HepG2 (cell line): ENCODE measurements around the gene RPL36AL. TPM values are rescaled to one million over a fixed set of nuclear protein-coding genes. Genes with fewer than 3 reads are reported as not detected.
A peak's percentile ranks its signal among the peaks of the same experiment; 100 is the strongest.

Experiments
- ATF7-NPFF ChIP-seq: sonication (generic); formaldehyde crosslinking; IDR thresholded peaks from 2 replicates; pipeline ENCODE4 v1.8.1; 2023; ENCODE audit warnings: mild to moderate bottlenecking, low read depth, missing genetic modification reagents, moderate library complexity
- BORCS8-MEF2B ChIP-seq: sonication (generic); formaldehyde crosslinking; IDR thresholded peaks from 2 replicates; pipeline ENCODE4 v1.8.0; 2022; ENCODE audit warnings: mild to moderate bottlenecking, missing genetic modification reagents
- GTF3A ChIP-seq: sonication (generic); formaldehyde crosslinking; conservative IDR thresholded peaks from 2 replicates; pipeline ENCODE4 v1.4.0; 2020; ENCODE audit warnings: mild to moderate bottlenecking, missing genetic modification reagents
- KDM5A ChIP-seq: fragments of 200-600 bp; sonication (generic); IDR thresholded peaks from 2 replicates; pipeline ENCODE4 v1.7.0; 2018; ENCODE audit warnings: antibody characterized with exemption, mild to moderate bottlenecking, low read length, borderline replicate concordance
- KDM6A ChIP-seq: IDR thresholded peaks from 2 replicates; pipeline ENCODE4 v1.6.1; 2016; ENCODE audit warnings: low read depth
- KMT2B ChIP-seq: IDR thresholded peaks from 2 replicates; pipeline ENCODE4 v1.6.1; 2016; ENCODE audit warnings: missing genetic modification reagents, missing compliant biosample characterization
- NFE2 ChIP-seq: sonication (generic); formaldehyde crosslinking; IDR thresholded peaks from 2 replicates; pipeline ENCODE4 v1.4.0; 2020; ENCODE audit warnings: missing genetic modification reagents
- SRF ChIP-seq: IDR thresholded peaks from 2 replicates; pipeline ENCODE4 v1.6.1; 2011; ENCODE audit warnings: mild to moderate bottlenecking, low read depth, low read length, moderate library complexity
- THAP11 ChIP-seq: IDR thresholded peaks from 2 replicates; pipeline ENCODE4 v1.6.1; 2016; ENCODE audit warnings: missing biosample characterization, missing genetic modification reagents
- ZKSCAN8 ChIP-seq: IDR thresholded peaks from 2 replicates; pipeline ENCODE4 v1.6.1; 2016; ENCODE audit warnings: borderline replicate concordance, missing genetic modification reagents, missing compliant biosample characterization
- ZMYM4 ChIP-seq: sonication (generic); formaldehyde crosslinking; IDR thresholded peaks from 2 replicates; pipeline ENCODE4 v1.8.1; 2023; ENCODE audit warnings: mild to moderate bottlenecking, missing genetic modification reagents
- ZNF430 ChIP-seq: sonication (generic); formaldehyde crosslinking; IDR thresholded peaks from 2 replicates; pipeline ENCODE4 v1.9.0; 2021; ENCODE audit warnings: mild to moderate bottlenecking, missing genetic modification reagents
- ZNF564 ChIP-seq: sonication (generic); formaldehyde crosslinking; IDR thresholded peaks from 2 replicates; pipeline ENCODE4 v1.8.1; 2023; ENCODE audit warnings: mild to moderate bottlenecking, missing genetic modification reagents
- ZNF709 ChIP-seq: sonication (generic); formaldehyde crosslinking; IDR thresholded peaks from 2 replicates; pipeline ENCODE4 v1.5.0; 2020; ENCODE audit warnings: mild to moderate bottlenecking, missing genetic modification reagents
- ZNF839 ChIP-seq: sonication (generic); formaldehyde crosslinking; IDR thresholded peaks from 2 replicates; pipeline ENCODE4 v1.4.0; 2020; ENCODE audit warnings: missing genetic modification reagents, mild to moderate bottlenecking, borderline replicate concordance
- ZZZ3 ChIP-seq: sonication (generic); formaldehyde crosslinking; IDR thresholded peaks from 2 replicates; pipeline ENCODE4 v1.4.0; 2020; ENCODE audit warnings: missing genetic modification reagents, mild to moderate bottlenecking, borderline replicate concordance
- polyA plus RNA-seq, 8 experiments: library from polyadenylated mRNA; depleted of rRNA in 3 of 8; stranded (reverse) in 7 of 8; unstranded in 1 of 8; fragments of >200 nt; fragmentation: Illumina TruSeq in 4 of 8; extraction: Trizol in 4 of 8; gene quantifications; 2 replicates each; pipeline versions ENCODE4 v1.2.1 to v1.2.3, GENCODE V29; 2011 to 2016; ENCODE audit warnings: low read depth in 4 of 8, missing spikeins in 1 of 8, mixed read lengths in 1 of 8; ENCODE audit not compliant: insufficient read depth in 1 of 8
- total RNA-seq, 5 experiments: library from RNA; depleted of rRNA; stranded (reverse); fragments of >200 nt; fragmentation: Illumina TruSeq; extraction: Trizol; gene quantifications; 2 replicates each; pipeline ENCODE4 v1.2.3, GENCODE V29; 2016; ENCODE audit warnings: low read depth in 1 of 5
- TF ChIP-seq, protein P1 (sequence below): sonication (generic); formaldehyde crosslinking; IDR thresholded peaks from 2 replicates; pipeline ENCODE4 v1.4.0; 2020; ENCODE audit warnings: missing genetic modification reagents, borderline replicate concordance
- TF ChIP-seq, protein P2 (sequence below): sonication (generic); formaldehyde crosslinking; IDR thresholded peaks from 2 replicates; pipeline ENCODE4 v1.5.1; 2020; ENCODE audit warnings: missing genetic modification reagents, mild to moderate bottlenecking, borderline replicate concordance
- TF ChIP-seq, protein P3 (sequence below): IDR thresholded peaks from 2 replicates; pipeline ENCODE4 v1.6.1; 2012; ENCODE audit warnings: low read length, improper control_type of control experiment
- TF ChIP-seq, protein P4 (sequence below): sonication (generic); formaldehyde crosslinking; IDR thresholded peaks from 2 replicates; pipeline ENCODE4 v1.8.0; 2022; ENCODE audit warnings: mild to moderate bottlenecking, missing genetic modification reagents, moderate library complexity
- TF ChIP-seq, protein P5 (sequence below): sonication (generic); formaldehyde crosslinking; IDR thresholded peaks from 2 replicates; pipeline ENCODE4 v1.4.0; 2020; ENCODE audit warnings: mild to moderate bottlenecking, missing genetic modification reagents

The RPL36AL gene
- total and polyA plus RNA-seq, 2 of the 13 experiments (the other 11 are each of a cell fraction or from before 2014, with no cell fraction given), result 90.0 to 294 TPM

DNA sequence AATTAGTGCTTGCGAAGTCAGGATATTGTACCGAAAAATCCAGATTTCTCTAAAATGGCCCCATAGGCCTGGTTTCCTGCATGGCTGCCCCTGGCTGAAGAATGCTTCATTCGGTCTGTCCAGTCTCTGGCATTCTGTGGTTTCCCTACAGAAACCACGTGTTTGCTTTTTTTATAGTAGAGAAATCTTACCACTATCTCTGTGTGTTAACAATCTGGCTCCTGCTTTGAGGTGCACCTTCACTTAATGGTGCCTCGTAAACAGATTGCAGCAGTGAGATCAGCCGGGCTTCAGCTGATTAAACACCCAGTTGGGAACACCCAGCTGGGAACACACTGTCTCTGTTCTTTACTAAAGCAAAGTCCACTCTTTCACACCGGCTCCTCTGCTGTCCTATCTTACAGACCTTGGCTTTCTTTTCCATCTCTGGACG, 21.3 kb upstream of the RPL36AL start (continued):
- TF ChIP-seq, protein P1, sequence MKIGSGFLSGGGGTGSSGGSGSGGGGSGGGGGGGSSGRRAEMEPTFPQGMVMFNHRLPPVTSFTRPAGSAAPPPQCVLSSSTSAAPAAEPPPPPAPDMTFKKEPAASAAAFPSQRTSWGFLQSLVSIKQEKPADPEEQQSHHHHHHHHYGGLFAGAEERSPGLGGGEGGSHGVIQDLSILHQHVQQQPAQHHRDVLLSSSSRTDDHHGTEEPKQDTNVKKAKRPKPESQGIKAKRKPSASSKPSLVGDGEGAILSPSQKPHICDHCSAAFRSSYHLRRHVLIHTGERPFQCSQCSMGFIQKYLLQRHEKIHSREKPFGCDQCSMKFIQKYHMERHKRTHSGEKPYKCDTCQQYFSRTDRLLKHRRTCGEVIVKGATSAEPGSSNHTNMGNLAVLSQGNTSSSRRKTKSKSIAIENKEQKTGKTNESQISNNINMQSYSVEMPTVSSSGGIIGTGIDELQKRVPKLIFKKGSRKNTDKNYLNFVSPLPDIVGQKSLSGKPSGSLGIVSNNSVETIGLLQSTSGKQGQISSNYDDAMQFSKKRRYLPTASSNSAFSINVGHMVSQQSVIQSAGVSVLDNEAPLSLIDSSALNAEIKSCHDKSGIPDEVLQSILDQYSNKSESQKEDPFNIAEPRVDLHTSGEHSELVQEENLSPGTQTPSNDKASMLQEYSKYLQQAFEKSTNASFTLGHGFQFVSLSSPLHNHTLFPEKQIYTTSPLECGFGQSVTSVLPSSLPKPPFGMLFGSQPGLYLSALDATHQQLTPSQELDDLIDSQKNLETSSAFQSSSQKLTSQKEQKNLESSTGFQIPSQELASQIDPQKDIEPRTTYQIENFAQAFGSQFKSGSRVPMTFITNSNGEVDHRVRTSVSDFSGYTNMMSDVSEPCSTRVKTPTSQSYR (CRISPR knock-in tag), result no peak; the same call in 1 of the 2 replicates
- TF ChIP-seq THAP11 (peak; percentile 59; the same call in 1 of the 2 replicates), ZNF564 (no peak), GTF3A (CRISPR knock-in tag) (no peak), ZKSCAN8 (CRISPR knock-in tag) (peak; percentile 93), SRF (no peak), ATF7-NPFF (CRISPR knock-in tag) (no peak), KDM6A (peak; percentile 72; the same call in 1 of the 2 replicates), KMT2B (no peak), KDM5A (no peak), ZNF430 (CRISPR knock-in tag) (no peak), NFE2 (CRISPR knock-in tag) (no peak), ZMYM4 (peak; percentile 77), ZNF709 (no peak), ZZZ3 (CRISPR knock-in tag) (no peak), ZNF839 (no peak), BORCS8-MEF2B (CRISPR knock-in tag) (no peak)
- TF ChIP-seq, protein P2, sequence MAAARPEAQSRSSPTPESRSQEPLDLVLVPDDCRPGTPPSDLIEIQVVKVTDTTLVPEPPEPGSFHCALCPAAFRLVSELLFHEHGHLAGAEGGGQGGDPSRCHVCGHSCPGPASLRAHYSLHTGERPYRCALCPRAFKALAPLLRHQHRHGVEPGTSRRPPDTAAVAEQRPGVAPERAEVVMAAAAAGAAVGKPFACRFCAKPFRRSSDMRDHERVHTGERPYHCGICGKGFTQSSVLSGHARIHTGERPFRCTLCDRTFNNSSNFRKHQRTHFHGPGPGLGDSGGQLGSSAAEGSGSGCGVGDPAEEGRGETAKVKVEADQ (CRISPR knock-in tag), result no peak
- TF ChIP-seq, protein P3, sequence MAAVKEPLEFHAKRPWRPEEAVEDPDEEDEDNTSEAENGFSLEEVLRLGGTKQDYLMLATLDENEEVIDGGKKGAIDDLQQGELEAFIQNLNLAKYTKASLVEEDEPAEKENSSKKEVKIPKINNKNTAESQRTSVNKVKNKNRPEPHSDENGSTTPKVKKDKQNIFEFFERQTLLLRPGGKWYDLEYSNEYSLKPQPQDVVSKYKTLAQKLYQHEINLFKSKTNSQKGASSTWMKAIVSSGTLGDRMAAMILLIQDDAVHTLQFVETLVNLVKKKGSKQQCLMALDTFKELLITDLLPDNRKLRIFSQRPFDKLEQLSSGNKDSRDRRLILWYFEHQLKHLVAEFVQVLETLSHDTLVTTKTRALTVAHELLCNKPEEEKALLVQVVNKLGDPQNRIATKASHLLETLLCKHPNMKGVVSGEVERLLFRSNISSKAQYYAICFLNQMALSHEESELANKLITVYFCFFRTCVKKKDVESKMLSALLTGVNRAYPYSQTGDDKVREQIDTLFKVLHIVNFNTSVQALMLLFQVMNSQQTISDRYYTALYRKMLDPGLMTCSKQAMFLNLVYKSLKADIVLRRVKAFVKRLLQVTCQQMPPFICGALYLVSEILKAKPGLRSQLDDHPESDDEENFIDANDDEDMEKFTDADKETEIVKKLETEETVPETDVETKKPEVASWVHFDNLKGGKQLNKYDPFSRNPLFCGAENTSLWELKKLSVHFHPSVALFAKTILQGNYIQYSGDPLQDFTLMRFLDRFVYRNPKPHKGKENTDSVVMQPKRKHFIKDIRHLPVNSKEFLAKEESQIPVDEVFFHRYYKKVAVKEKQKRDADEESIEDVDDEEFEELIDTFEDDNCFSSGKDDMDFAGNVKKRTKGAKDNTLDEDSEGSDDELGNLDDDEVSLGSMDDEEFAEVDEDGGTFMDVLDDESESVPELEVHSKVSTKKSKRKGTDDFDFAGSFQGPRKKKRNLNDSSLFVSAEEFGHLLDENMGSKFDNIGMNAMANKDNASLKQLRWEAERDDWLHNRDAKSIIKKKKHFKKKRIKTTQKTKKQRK, result no peak
- TF ChIP-seq, protein P4, sequence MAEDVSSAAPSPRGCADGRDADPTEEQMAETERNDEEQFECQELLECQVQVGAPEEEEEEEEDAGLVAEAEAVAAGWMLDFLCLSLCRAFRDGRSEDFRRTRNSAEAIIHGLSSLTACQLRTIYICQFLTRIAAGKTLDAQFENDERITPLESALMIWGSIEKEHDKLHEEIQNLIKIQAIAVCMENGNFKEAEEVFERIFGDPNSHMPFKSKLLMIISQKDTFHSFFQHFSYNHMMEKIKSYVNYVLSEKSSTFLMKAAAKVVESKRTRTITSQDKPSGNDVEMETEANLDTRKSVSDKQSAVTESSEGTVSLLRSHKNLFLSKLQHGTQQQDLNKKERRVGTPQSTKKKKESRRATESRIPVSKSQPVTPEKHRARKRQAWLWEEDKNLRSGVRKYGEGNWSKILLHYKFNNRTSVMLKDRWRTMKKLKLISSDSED (CRISPR knock-in tag), result no peak
- TF ChIP-seq, protein P5, sequence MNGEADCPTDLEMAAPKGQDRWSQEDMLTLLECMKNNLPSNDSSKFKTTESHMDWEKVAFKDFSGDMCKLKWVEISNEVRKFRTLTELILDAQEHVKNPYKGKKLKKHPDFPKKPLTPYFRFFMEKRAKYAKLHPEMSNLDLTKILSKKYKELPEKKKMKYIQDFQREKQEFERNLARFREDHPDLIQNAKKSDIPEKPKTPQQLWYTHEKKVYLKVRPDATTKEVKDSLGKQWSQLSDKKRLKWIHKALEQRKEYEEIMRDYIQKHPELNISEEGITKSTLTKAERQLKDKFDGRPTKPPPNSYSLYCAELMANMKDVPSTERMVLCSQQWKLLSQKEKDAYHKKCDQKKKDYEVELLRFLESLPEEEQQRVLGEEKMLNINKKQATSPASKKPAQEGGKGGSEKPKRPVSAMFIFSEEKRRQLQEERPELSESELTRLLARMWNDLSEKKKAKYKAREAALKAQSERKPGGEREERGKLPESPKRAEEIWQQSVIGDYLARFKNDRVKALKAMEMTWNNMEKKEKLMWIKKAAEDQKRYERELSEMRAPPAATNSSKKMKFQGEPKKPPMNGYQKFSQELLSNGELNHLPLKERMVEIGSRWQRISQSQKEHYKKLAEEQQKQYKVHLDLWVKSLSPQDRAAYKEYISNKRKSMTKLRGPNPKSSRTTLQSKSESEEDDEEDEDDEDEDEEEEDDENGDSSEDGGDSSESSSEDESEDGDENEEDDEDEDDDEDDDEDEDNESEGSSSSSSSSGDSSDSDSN, result peak; percentile 51
